Testis (tissue), 3 donors: ENCODE measurements around the gene TOMM40L. TPM values are rescaled to one million over a fixed set of nuclear protein-coding genes. Genes with fewer than 3 reads are reported as not detected.

Source experiments
- DNase-seq: peaks from one replicate; pipeline ENCODE4 v3.0.0-alpha.2; 2019
- H3K27ac ChIP-seq, 2 donors: fragments of 200-600 bp; sonication (generic); one replicate each; pipeline ENCODE4 v1.5.1; 2019
- H3K27me3 ChIP-seq: fragments of 200-600 bp; sonication (generic); one replicate; pipeline ENCODE4 v1.5.1; 2019
- H3K36me3 ChIP-seq: fragments of 200-600 bp; sonication (generic); one replicate; pipeline ENCODE4 v1.5.1; 2017; ENCODE audit warnings: low read depth; ENCODE audit errors: missing control alignments
- H3K4me1 ChIP-seq: fragments of 200-600 bp; sonication (generic); one replicate; pipeline ENCODE4 v1.5.1; 2019
- H3K4me3 ChIP-seq, 2 donors: fragments of 200-600 bp; sonication (generic); one replicate each; pipeline ENCODE4 v1.5.1; 2017 to 2019
- H3K9me3 ChIP-seq: fragments of 200-600 bp; sonication (generic); one replicate; pipeline ENCODE4 v1.5.1; 2017
- CTCF ChIP-seq, 3 experiments: fragments of 450-650 bp in 2 of 3; fragments of 200-600 bp in 1 of 3; sonication (generic) in 1 of 3; IDR thresholded peaks; one replicate each; pipeline ENCODE4 v1.5.1; 2016 to 2019; ENCODE audit warnings: antibody characterized with exemption in 3 of 3, mild to moderate bottlenecking in 2 of 3, moderate library complexity in 1 of 3
- POLR2A ChIP-seq: fragments of 450-650 bp; IDR thresholded peaks from one replicate; pipeline ENCODE4 v1.6.1; 2017; ENCODE audit warnings: antibody characterized with exemption, mild to moderate bottlenecking, moderate library complexity
- WGBS, 2 donors: methylation state at CpG; one replicate each; pipeline ENCODE4 v1.1.5; 2018; 5-methylcytosine and 5-hydroxymethylcytosine counted together
- intact Hi-C: fragments of 100-400 bp; cut with DNase I; formaldehyde crosslinking; loops from one replicate; pipeline ENCODE4 v1.15.1; 2023; ENCODE audit warnings: low total_unique reads
- polyA plus RNA-seq: library from polyadenylated mRNA; stranded (reverse); fragments of 350-450 nt; fragmentation: Illumina TruSeq; extraction: RNeasy Lipid Tissue Mini Kit (QIAGEN cat#74804); gene quantifications from one replicate; pipeline ENCODE4 v1.2.3, GENCODE V29; 2014; ENCODE audit warnings: low read depth, low replicate concordance; ENCODE audit not compliant: insufficient read depth
- total RNA-seq, 2 donors: library from RNA; depleted of rRNA; stranded (reverse); fragments of >200 nt; gene quantifications; one replicate each; pipeline ENCODE4 v1.2.3, GENCODE V29; 2016

TOMM40L gene
- total and polyA plus RNA-seq, 3 donors from 2014 or later = 4.7 to 7.5 (median 6.0) TPM

GRCh38 chr1:161266202-161266601, 40.3 kb downstream of the TOMM40L start:
- 25 to 54% methylated on average over 3 of the region's 3 CpGs for WGBS, 2 donors

GRCh38 chr1:161266836-161267235, 41.0 kb downstream of the TOMM40L start:
- no peaks in the 10 kb centered on the region for H3K36me3 ChIP-seq
- no peaks in the 10 kb centered on the region for H3K9me3 ChIP-seq
- intact Hi-C loops = no loop called here
- no peaks in the 10 kb centered on the region for H3K27me3 ChIP-seq
- H3K4me3 ChIP-seq = no peak overlapping the region
- no peak for TF ChIP-seq CTCF (IDR thresholded peaks at IDR 0.05)
- no peak for TF ChIP-seq POLR2A
- H3K4me1 ChIP-seq = peaks cover 17% of the 10 kb centered on the region
- WGBS, 2 donors = 37 to 50% methylated on average over 2 of the region's 2 CpGs
- DNase-seq = no peak
- H3K27ac ChIP-seq = peak overlapping the region in 1 of 2 donors; percentile 54

More at GRCh38 chr1:161266202-161266601, 40.3 kb downstream of the TOMM40L start:
- Histone ChIP-seq H3K4me3 (no peak overlapping the region), H3K36me3 (no peaks in the 10 kb centered on the region), H3K9me3 (no peaks in the 10 kb centered on the region), H3K27ac (no peak overlapping the region), H3K4me1 (peaks cover 17% of the 10 kb centered on the region), H3K27me3 (no peaks in the 10 kb centered on the region)
- TF ChIP-seq CTCF (IDR thresholded peaks at IDR 0.05) (no peak), POLR2A (no peak)
- no peak for DNase-seq
- intact Hi-C loops = no loop called here

GRCh38 chr1:161267321-161267720, 41.5 kb downstream of the TOMM40L start:
- TF ChIP-seq POLR2A (no peak), CTCF (IDR thresholded peaks at IDR 0.05) (no peak)
- Histone ChIP-seq H3K9me3 (no peaks in the 10 kb centered on the region), H3K27ac (peak overlapping the region in 1 of 2 donors; percentile 54), H3K36me3 (no peaks in the 10 kb centered on the region), H3K4me1 (peaks cover 17% of the 10 kb centered on the region), H3K27me3 (no peaks in the 10 kb centered on the region), H3K4me3 (no peak overlapping the region)
- 37 to 50% methylated on average over 3 of the region's 3 CpGs for WGBS, 2 donors
- DNase-seq = no peak
- intact Hi-C loops = no loop called here

GRCh38 chr1:161273402-161273801, 47.5 kb downstream of the TOMM40L start:
- no peak overlapping the region for H3K27ac ChIP-seq
- no peaks in the 10 kb centered on the region for H3K4me1 ChIP-seq
- H3K9me3 ChIP-seq = no peaks in the 10 kb centered on the region
- no peak for DNase-seq
- no peaks in the 10 kb centered on the region for H3K36me3 ChIP-seq
- no peaks in the 10 kb centered on the region for H3K27me3 ChIP-seq
- no peak overlapping the region for H3K4me3 ChIP-seq
- TF ChIP-seq POLR2A (no peak), CTCF (IDR thresholded peaks at IDR 0.05) (no peak)
- 84 to 85% methylated on average over 3 of the region's 3 CpGs for WGBS, 2 donors
- intact Hi-C loops = no loop called here

GRCh38 chr1:161274874-161275273, 49.0 kb downstream of the TOMM40L start:
- H3K27me3 ChIP-seq = no peaks in the 10 kb centered on the region
- no peak for DNase-seq
- no peaks in the 10 kb centered on the region for H3K36me3 ChIP-seq
- H3K27ac ChIP-seq = no peak overlapping the region
- no peaks in the 10 kb centered on the region for H3K9me3 ChIP-seq
- 44 to 57% methylated on average over 3 of the region's 3 CpGs for WGBS, 2 donors
- H3K4me1 ChIP-seq = no peaks in the 10 kb centered on the region
- intact Hi-C loops = no loop called here
- TF ChIP-seq POLR2A (no peak), CTCF (IDR thresholded peaks at IDR 0.05) (no peak)
- H3K4me3 ChIP-seq = no peak overlapping the region
